HG03097 (cell line): ENCODE measurements around the gene PRF1.

ENCODE experiments used
- ATAC-seq: cut with Tn5 transposase; IDR thresholded peaks from one replicate; pipeline ENCODE4 v1.9.1; 2021; ENCODE audit not compliant: unreplicated experiment, low FRiP score

Gene PRF1

GRCh38 chr10:70563230-70563629, 39.3 kb downstream of the PRF1 start:
- no peak for ATAC-seq

GRCh38 chr10:70562036-70562755, 40.3 kb downstream of the PRF1 start:
- no peak for ATAC-seq

- ATAC-seq = no peak
Observed at GRCh38 chr10:70561558-70561957, 41.0 kb downstream of the PRF1 start.

- no peak for ATAC-seq
Observed at GRCh38 chr10:70561070-70561469, 41.5 kb downstream of the PRF1 start.

GRCh38 chr10:70560511-70560941, 42.0 kb downstream of the PRF1 start:
- ATAC-seq = no peak

- no peak for ATAC-seq
Observed at GRCh38 chr10:70559861-70560260, 42.7 kb downstream of the PRF1 start.

GRCh38 chr10:70558871-70559810, 43.4 kb downstream of the PRF1 start:
- peak; percentile 56 for ATAC-seq

- no peak for ATAC-seq
Observed at GRCh38 chr10:70558295-70558694, 44.2 kb downstream of the PRF1 start.

GRCh38 chr10:70557876-70558275, 44.7 kb downstream of the PRF1 start:
- no peak for ATAC-seq

GRCh38 chr10:70557086-70557845, 45.3 kb downstream of the PRF1 start:
- no peak for ATAC-seq

- no peak for ATAC-seq
Observed at GRCh38 chr10:70555371-70555770, 47.2 kb downstream of the PRF1 start.

- ATAC-seq = no peak
Observed at GRCh38 chr10:70552586-70552985, 50.0 kb downstream of the PRF1 start.

GRCh38 chr10:70551971-70552422, 50.5 kb downstream of the PRF1 start:
- no peak for ATAC-seq

GRCh38 chr10:70551466-70551865, 51.1 kb downstream of the PRF1 start:
- ATAC-seq = no peak

- no peak for ATAC-seq
Observed at GRCh38 chr10:70550459-70550858, 52.1 kb downstream of the PRF1 start.

GRCh38 chr10:70549962-70550458, 52.5 kb downstream of the PRF1 start:
- no peak for ATAC-seq

GRCh38 chr10:70549351-70549961, 53.1 kb downstream of the PRF1 start:
- no peak for ATAC-seq
